ENCODE measurements around the gene DMRTC2.

The DMRTC2 gene

GRCh38 chr19:41847351-41848105 lies 2.7 kb downstream of the DMRTC2 start:
- DNase-seq (ENCODE audit: low read depth) = no peak

GRCh38 chr19:41848666-41849065 lies 3.8 kb downstream of the DMRTC2 start:
- no peak for DNase-seq (ENCODE audit: low read depth)

- DNase-seq (ENCODE audit: low read depth) = no peak
Observed at GRCh38 chr19:41849067-41849466, 4.2 kb downstream of the DMRTC2 start.

GRCh38 chr19:41850381-41850780 lies 5.5 kb downstream of the DMRTC2 start:
- DNase-seq (ENCODE audit: low read depth) = no peak

GRCh38 chr19:41851456-41851855 lies 6.6 kb downstream of the DMRTC2 start:
- DNase-seq (ENCODE audit: low read depth) = no peak

- DNase-seq (ENCODE audit: low read depth) = no peak
Observed at GRCh38 chr19:41853344-41853743, 8.5 kb downstream of the DMRTC2 start.

GRCh38 chr19:41853768-41854167 lies 8.9 kb downstream of the DMRTC2 start:
- DNase-seq (ENCODE audit: low read depth) = no peak

- no peak for DNase-seq (ENCODE audit: low read depth)
Observed at GRCh38 chr19:41859213-41859617, 14.4 kb downstream of the DMRTC2 start.

GRCh38 chr19:41859618-41860418 lies 15.0 kb downstream of the DMRTC2 start, which contains the start of gene RPS19:
RPS19 (plus strand) TSS chr19:41860255; CDS start chr19:41860775, 520 bp downstream.
- peak; percentile 98 for DNase-seq (ENCODE audit: low read depth)

- no peak for DNase-seq (ENCODE audit: low read depth)
Observed at GRCh38 chr19:41860419-41861115, 15.7 kb downstream of the DMRTC2 start.

- no peak for DNase-seq (ENCODE audit: low read depth)
Observed at GRCh38 chr19:41861116-41861768, 16.4 kb downstream of the DMRTC2 start.

- no peak for DNase-seq (ENCODE audit: low read depth)
Observed at GRCh38 chr19:41861846-41862245, 17.0 kb downstream of the DMRTC2 start.

GRCh38 chr19:41862445-41862986 lies 17.7 kb downstream of the DMRTC2 start:
- DNase-seq (ENCODE audit: low read depth) = no peak

- no peak for DNase-seq (ENCODE audit: low read depth)
Observed at GRCh38 chr19:41863209-41863931, 18.5 kb downstream of the DMRTC2 start.

GRCh38 chr19:41864374-41864773 lies 19.5 kb downstream of the DMRTC2 start:
- no peak for DNase-seq (ENCODE audit: low read depth)

GRCh38 chr19:41866284-41866683 lies 21.4 kb downstream of the DMRTC2 start:
- no peak for DNase-seq (ENCODE audit: low read depth)

- no peak for DNase-seq (ENCODE audit: low read depth)
Observed at GRCh38 chr19:41868120-41868988, 23.5 kb downstream of the DMRTC2 start.

- no peak for DNase-seq (ENCODE audit: low read depth)
Observed at GRCh38 chr19:41868989-41869300, 24.1 kb downstream of the DMRTC2 start.

- DNase-seq (ENCODE audit: low read depth) = no peak
Observed at GRCh38 chr19:41869374-41869955, 24.6 kb downstream of the DMRTC2 start.

- DNase-seq (ENCODE audit: low read depth) = peak; percentile 55
Observed at GRCh38 chr19:41870401-41870873, 25.6 kb downstream of the DMRTC2 start.
